ENCODE measurements around the gene MBOAT2. TPM values are rescaled to one million over a fixed set of nuclear protein-coding genes. Genes with fewer than 3 reads are reported as not detected.

MBOAT2 gene
- total and polyA plus RNA-seq, 2 experiments from 2014 or later: 15.9 to 22.7 TPM

GRCh38 chr2:8986327-8986976 lies 17.0 kb downstream of the MBOAT2 start:
- H3K79me2 ChIP-seq (replicated peaks; ENCODE audit: insufficient read depth): peaks cover 82% of the 10 kb centered on the region
- no peaks in the 10 kb centered on the region for H3K27me3 ChIP-seq (ENCODE audit: insufficient read depth)
- Mint-ChIP-seq H3K36me3 (ENCODE audit: low read depth) (no peaks in the 10 kb centered on the region), H3K27ac (no peak overlapping the region), H3K4me3 (no peak overlapping the region), H3K27me3 (ENCODE audit: insufficient read depth, low read depth, poor library complexity) (peaks cover 1% of the 10 kb centered on the region), H3K9me3 (no peaks in the 10 kb centered on the region), H3K4me1 (peaks cover 27% of the 10 kb centered on the region)
- no peaks in the 10 kb centered on the region for H3F3A ChIP-seq (replicated peaks; ENCODE audit: low read depth)
- no peak overlapping the region for H3K27ac ChIP-seq (ENCODE audit: low read depth)
- H3K4me3 ChIP-seq: no peak overlapping the region
- no peaks in the 10 kb centered on the region for H3K9me2 ChIP-seq (ENCODE audit: insufficient read depth)
- H3K36me3 ChIP-seq (ENCODE audit: insufficient read depth): no peaks in the 10 kb centered on the region
- peak; percentile 75 to 84 for TF ChIP-seq CTCF (conservative IDR thresholded peaks at IDR 0.05; ENCODE audit: low read depth in 2 of 2)
- TF ChIP-seq NANOG (IDR thresholded peaks at IDR 0.05; ENCODE audit: borderline replicate concordance): no peak
- ATAC-seq (peak; percentile 96), DNase-seq (ENCODE audit: low spot score) (peak; percentile 84)
- 0 out of 2 replicates have a peak, but pooled peaks cover 3% of the 10 kb centered on the region for H4K20me1 ChIP-seq (replicated peaks; ENCODE audit: insufficient read depth)
- no peak overlapping the region for H2AFZ ChIP-seq
- no peak overlapping the region for H3K4me2 ChIP-seq
- H3K4me1 ChIP-seq (ENCODE audit: insufficient read depth): peaks cover 13% of the 10 kb centered on the region

- no peaks in the 10 kb centered on the region for H3F3A ChIP-seq (replicated peaks; ENCODE audit: low read depth)
- no peaks in the 10 kb centered on the region for H3K36me3 Mint-ChIP-seq (ENCODE audit: low read depth)
- H3K27me3 ChIP-seq (ENCODE audit: insufficient read depth): no peaks in the 10 kb centered on the region
- H3K9me3 Mint-ChIP-seq: no peaks in the 10 kb centered on the region
- no peaks in the 10 kb centered on the region for H3K9me2 ChIP-seq (ENCODE audit: insufficient read depth)
- H3K4me2 ChIP-seq: no peak overlapping the region
- no peak overlapping the region for H3K4me3 Mint-ChIP-seq
- no peak overlapping the region for H2AFZ ChIP-seq
- H3K4me1 ChIP-seq (ENCODE audit: insufficient read depth): peaks cover 13% of the 10 kb centered on the region
- 0 out of 2 replicates have a peak, but pooled peaks cover 3% of the 10 kb centered on the region for H4K20me1 ChIP-seq (replicated peaks; ENCODE audit: insufficient read depth)
- ATAC-seq (no peak), DNase-seq (ENCODE audit: low spot score) (no peak)
- H3K27ac ChIP-seq (ENCODE audit: low read depth): no peak overlapping the region
- H3K4me3 ChIP-seq: no peak overlapping the region
- H3K27me3 Mint-ChIP-seq (ENCODE audit: insufficient read depth, low read depth, poor library complexity): peaks cover 2% of the 10 kb centered on the region
- peaks cover 82% of the 10 kb centered on the region for H3K79me2 ChIP-seq (replicated peaks; ENCODE audit: insufficient read depth)
- no peaks in the 10 kb centered on the region for H3K36me3 ChIP-seq (ENCODE audit: insufficient read depth)
- no peak overlapping the region for H3K27ac Mint-ChIP-seq
- peaks cover 29% of the 10 kb centered on the region for H3K4me1 Mint-ChIP-seq
- no peak for TF ChIP-seq JUNB (IDR thresholded peaks at IDR 0.05; ENCODE audit: unreplicated experiment)
- no peak for TF ChIP-seq POLR2AphosphoS5 (IDR thresholded peaks at IDR 0.05; ENCODE audit: low read depth)
- TF ChIP-seq ETS1 (IDR thresholded peaks at IDR 0.05): no peak
- no peak for TF ChIP-seq EZH2 (IDR thresholded peaks at IDR 0.05; ENCODE audit: low read depth, unreplicated experiment)
- no peak for TF ChIP-seq EZH2phosphoT487 (IDR thresholded peaks at IDR 0.05; ENCODE audit: unreplicated experiment)
- TF ChIP-seq CREB1 (CRISPR knock-in tag; IDR thresholded peaks at IDR 0.05; ENCODE audit: low read depth): no peak
- no peak for TF ChIP-seq ZNF331 (CRISPR knock-in tag; IDR thresholded peaks at IDR 0.05; ENCODE audit: low read depth)
- no peak for TF ChIP-seq ZNF462 (CRISPR knock-in tag; IDR thresholded peaks at IDR 0.05)
- TF ChIP-seq ZNF114 (CRISPR knock-in tag; IDR thresholded peaks at IDR 0.05): no peak
These were observed 17.7 kb downstream of the MBOAT2 start for GRCh38 chr2:8985561-8986326.

Data from GM23338 (cell line).